Liver (tissue), 9 donors: ENCODE data around the gene EDEM2. TPM values are rescaled to one million over a fixed set of nuclear protein-coding genes. Genes with fewer than 3 reads are reported as not detected.

Source experiments
- DNase-seq: peaks from one replicate; pipeline ENCODE4 v3.0.0-alpha.2; 2017; ENCODE audit warnings: low spot score
- H3K27ac ChIP-seq, 2 donors: one replicate each; pipeline ENCODE4 v1.7.0; 2013; ENCODE audit warnings: inconsistent platforms in 2 of 2, low read length in 2 of 2, control low read depth in 1 of 2, low read depth in 1 of 2, mild to moderate bottlenecking in 1 of 2
- H3K27me3 ChIP-seq, 4 donors: one replicate each; pipeline versions ENCODE4 v1.6.1 to v1.7.0; 2013; ENCODE audit warnings: low read length in 3 of 4, inconsistent platforms in 1 of 4, mild to moderate bottlenecking in 1 of 4, moderate library complexity in 1 of 4; ENCODE audit not compliant: control insufficient read depth in 4 of 4, insufficient read depth in 4 of 4
- H3K36me3 ChIP-seq, 4 donors: one replicate each; pipeline versions ENCODE4 v1.6.1 to v1.7.0; 2013; ENCODE audit warnings: low read length in 3 of 4, mild to moderate bottlenecking in 3 of 4, low read depth in 1 of 4, moderate library complexity in 1 of 4; ENCODE audit not compliant: control insufficient read depth in 4 of 4, insufficient read depth in 3 of 4
- H3K4me1 ChIP-seq, 4 donors: one replicate each; pipeline versions ENCODE4 v1.6.1 to v1.7.0; 2013; ENCODE audit warnings: low read length in 3 of 4, mild to moderate bottlenecking in 3 of 4, moderate library complexity in 1 of 4; ENCODE audit not compliant: control insufficient read depth in 4 of 4, insufficient read depth in 4 of 4
- H3K4me3 ChIP-seq, 3 donors: one replicate each; pipeline versions ENCODE4 v1.6.1 to v1.7.0; 2013; ENCODE audit warnings: low read length in 3 of 3, control low read depth in 1 of 3, low read depth in 1 of 3, mild to moderate bottlenecking in 1 of 3
- H3K9ac ChIP-seq, 2 donors: one replicate each; pipeline ENCODE4 v1.7.0; 2013; ENCODE audit warnings: low read length in 2 of 2, mild to moderate bottlenecking in 2 of 2, moderate library complexity in 2 of 2, control low read depth in 1 of 2, low read depth in 1 of 2
- H3K9me3 ChIP-seq, 4 donors: one replicate each; pipeline versions ENCODE4 v1.6.1 to v1.7.0; 2013; ENCODE audit warnings: low read length in 3 of 4; ENCODE audit not compliant: control insufficient read depth in 4 of 4
- EGR1 ChIP-seq, 2 donors: IDR thresholded peaks; 2 replicates each; pipeline ENCODE4 v1.6.1; 2016 to 2018; ENCODE audit warnings: antibody characterized with exemption in 2 of 2, low read depth in 2 of 2
- FOXA1 ChIP-seq: IDR thresholded peaks from 2 replicates; pipeline ENCODE4 v1.6.1; 2016; ENCODE audit warnings: antibody characterized with exemption
- FOXA2 ChIP-seq: IDR thresholded peaks from 2 replicates; pipeline ENCODE4 v1.6.1; 2016; ENCODE audit warnings: antibody characterized with exemption
- GABPA ChIP-seq, 2 donors: IDR thresholded peaks in 1 of 2; conservative IDR thresholded peaks in 1 of 2; 2 replicates each; pipeline ENCODE4 v1.6.1; 2016; ENCODE audit warnings: antibody characterized with exemption in 2 of 2, mild to moderate bottlenecking in 1 of 2, moderate library complexity in 1 of 2
- HNF4A ChIP-seq, 2 donors: conservative IDR thresholded peaks; 2 replicates each; pipeline ENCODE4 v1.6.1; 2016; ENCODE audit warnings: antibody characterized with exemption in 2 of 2, mild to moderate bottlenecking in 2 of 2
- HNF4G ChIP-seq: IDR thresholded peaks from 2 replicates; pipeline ENCODE4 v1.6.1; 2016; ENCODE audit warnings: antibody characterized with exemption
- JUND ChIP-seq, 2 donors: IDR thresholded peaks; 2 replicates each; pipeline ENCODE4 v1.6.1; 2016; ENCODE audit warnings: antibody characterized with exemption in 2 of 2
- NR2F2 ChIP-seq: IDR thresholded peaks from 2 replicates; pipeline ENCODE4 v1.6.1; 2016; ENCODE audit warnings: antibody characterized with exemption
- RAD21 ChIP-seq, 2 donors: IDR thresholded peaks; 2 replicates each; pipeline ENCODE4 v1.6.1; 2016; ENCODE audit warnings: antibody characterized with exemption in 2 of 2, mild to moderate bottlenecking in 2 of 2
- RXRA ChIP-seq, 2 donors: IDR thresholded peaks; 2 replicates each; pipeline ENCODE4 v1.6.1; 2017 to 2018; ENCODE audit warnings: antibody characterized with exemption in 2 of 2, mild to moderate bottlenecking in 1 of 2
- SP1 ChIP-seq: IDR thresholded peaks from 2 replicates; pipeline ENCODE4 v1.6.1; 2018; ENCODE audit warnings: antibody characterized with exemption, mild to moderate bottlenecking
- TAF1 ChIP-seq: conservative IDR thresholded peaks from 2 replicates; pipeline ENCODE4 v1.6.1; 2016; ENCODE audit warnings: antibody characterized with exemption, mild to moderate bottlenecking
- YY1 ChIP-seq: IDR thresholded peaks from 2 replicates; pipeline ENCODE4 v1.6.1; 2016; ENCODE audit warnings: antibody characterized with exemption, mild to moderate bottlenecking
- WGBS: extraction: QIAGEN DNeasy Blood & Tissue Kit; methylation state at CpG from one replicate; pipeline ENCODE4 v1.1.7; 2013; 5-methylcytosine and 5-hydroxymethylcytosine counted together
- polyA plus RNA-seq, 2 donors: library from polyadenylated mRNA; stranded (reverse) in 1 of 2; unstranded in 1 of 2; fragments of 200-250 nt in 1 of 2; fragments of >200 nt in 1 of 2; fragmentation: Nextera tagmentation in 1 of 2; extraction: Ambion mirVana in 1 of 2; gene quantifications; one replicate each; pipeline versions ENCODE4 v1.2.1 to v1.2.3, GENCODE V29; 2013 to 2015
- total RNA-seq, 2 donors: library from RNA; depleted of rRNA; stranded (reverse); fragments of >200 nt; gene quantifications; one replicate each; pipeline ENCODE4 v1.2.3, GENCODE V29; 2014
- TF ChIP-seq, protein P1 (sequence below): IDR thresholded peaks from 2 replicates; pipeline ENCODE4 v1.6.1; 2016; ENCODE audit warnings: antibody characterized with exemption
- TF ChIP-seq, protein P2 (sequence below): fragments of 150-350 bp; IDR thresholded peaks from 2 replicates; pipeline ENCODE4 v1.5.1; 2017; ENCODE audit warnings: improper control_type of control experiment, low read depth, low read length; ENCODE audit not compliant: missing input control
- TF ChIP-seq, protein P3 (sequence below): IDR thresholded peaks from 2 replicates; pipeline ENCODE4 v1.6.1; 2016; ENCODE audit warnings: antibody characterized with exemption
- TF ChIP-seq, protein P4 (sequence below): IDR thresholded peaks from 2 replicates; pipeline ENCODE4 v1.6.1; 2016; ENCODE audit warnings: antibody characterized with exemption, mild to moderate bottlenecking
- TF ChIP-seq, protein P5 (sequence below): IDR thresholded peaks from 2 replicates; pipeline ENCODE4 v1.6.1; 2016; ENCODE audit warnings: antibody characterized with exemption
- donor health status: healthy.
- donor health status: healthy.
- donor health status: healthy.
- donor health status: healthy.
- donor health status: healthy.

The EDEM2 gene
- total and polyA plus RNA-seq, 4 donors, result 15.5 to 32.5 (median 22.2) TPM

DNA sequence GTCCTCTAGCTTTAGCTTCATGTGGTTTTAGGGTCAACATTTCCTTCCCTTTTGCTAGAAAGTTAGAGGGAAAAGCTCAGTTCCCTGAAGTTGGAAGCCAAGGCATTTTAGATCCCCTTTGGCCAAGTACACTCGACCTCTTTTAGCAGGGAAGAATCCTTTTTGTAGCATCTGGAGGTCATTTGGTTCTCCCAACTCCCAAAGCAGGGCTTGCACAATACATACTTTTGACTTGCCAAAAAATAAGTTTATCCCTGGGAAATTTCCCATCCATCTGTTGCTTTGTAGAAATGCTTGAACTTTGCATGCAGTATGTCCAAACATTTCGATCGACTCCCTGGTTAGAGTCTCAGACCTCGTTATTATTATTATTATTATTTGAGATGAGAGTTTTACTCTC is 4.6 kb upstream of the EDEM2 start:
- no peaks in the 10 kb centered on the region for H3K27me3 ChIP-seq
- H3K9ac ChIP-seq, result no peak overlapping the region
- H3K4me1 ChIP-seq, result peaks cover 2 to 10% (median 9%) of the 10 kb centered on the region in 4 donors
- H3K9me3 ChIP-seq, result no peaks in the 10 kb centered on the region
- no peak for DNase-seq
- H3K36me3 ChIP-seq, result no peaks in the 10 kb centered on the region
- TF ChIP-seq TAF1, result no peak
- TF ChIP-seq NR2F2, result peak; percentile 94
- TF ChIP-seq RAD21 (IDR thresholded peaks at IDR 0.05), result peak; percentile 20 to 27
- no peak for TF ChIP-seq FOXA1
- no peak for TF ChIP-seq JUND (IDR thresholded peaks at IDR 0.05)
- no peak for TF ChIP-seq YY1
- TF ChIP-seq, protein P1, sequence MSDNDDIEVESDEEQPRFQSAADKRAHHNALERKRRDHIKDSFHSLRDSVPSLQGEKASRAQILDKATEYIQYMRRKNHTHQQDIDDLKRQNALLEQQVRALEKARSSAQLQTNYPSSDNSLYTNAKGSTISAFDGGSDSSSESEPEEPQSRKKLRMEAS, result no peak
- peak; percentile 55 to 58 for TF ChIP-seq RXRA (IDR thresholded peaks at IDR 0.05)
- TF ChIP-seq HNF4G, result no peak
- TF ChIP-seq HNF4A (conservative IDR thresholded peaks at IDR 0.05), result peak; percentile 35 to 45
- TF ChIP-seq GABPA (IDR thresholded peaks at IDR 0.05 in 1 of 2, conservative IDR thresholded peaks at IDR 0.05 in 1 of 2), result peak in 1 of 2 donors; percentile 15
- no peak for TF ChIP-seq FOXA2
- TF ChIP-seq, protein P2, sequence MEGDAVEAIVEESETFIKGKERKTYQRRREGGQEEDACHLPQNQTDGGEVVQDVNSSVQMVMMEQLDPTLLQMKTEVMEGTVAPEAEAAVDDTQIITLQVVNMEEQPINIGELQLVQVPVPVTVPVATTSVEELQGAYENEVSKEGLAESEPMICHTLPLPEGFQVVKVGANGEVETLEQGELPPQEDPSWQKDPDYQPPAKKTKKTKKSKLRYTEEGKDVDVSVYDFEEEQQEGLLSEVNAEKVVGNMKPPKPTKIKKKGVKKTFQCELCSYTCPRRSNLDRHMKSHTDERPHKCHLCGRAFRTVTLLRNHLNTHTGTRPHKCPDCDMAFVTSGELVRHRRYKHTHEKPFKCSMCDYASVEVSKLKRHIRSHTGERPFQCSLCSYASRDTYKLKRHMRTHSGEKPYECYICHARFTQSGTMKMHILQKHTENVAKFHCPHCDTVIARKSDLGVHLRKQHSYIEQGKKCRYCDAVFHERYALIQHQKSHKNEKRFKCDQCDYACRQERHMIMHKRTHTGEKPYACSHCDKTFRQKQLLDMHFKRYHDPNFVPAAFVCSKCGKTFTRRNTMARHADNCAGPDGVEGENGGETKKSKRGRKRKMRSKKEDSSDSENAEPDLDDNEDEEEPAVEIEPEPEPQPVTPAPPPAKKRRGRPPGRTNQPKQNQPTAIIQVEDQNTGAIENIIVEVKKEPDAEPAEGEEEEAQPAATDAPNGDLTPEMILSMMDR, result no peak
- TF ChIP-seq, protein P3, sequence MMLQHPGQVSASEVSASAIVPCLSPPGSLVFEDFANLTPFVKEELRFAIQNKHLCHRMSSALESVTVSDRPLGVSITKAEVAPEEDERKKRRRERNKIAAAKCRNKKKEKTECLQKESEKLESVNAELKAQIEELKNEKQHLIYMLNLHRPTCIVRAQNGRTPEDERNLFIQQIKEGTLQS, result no peak
- TF ChIP-seq, protein P4, sequence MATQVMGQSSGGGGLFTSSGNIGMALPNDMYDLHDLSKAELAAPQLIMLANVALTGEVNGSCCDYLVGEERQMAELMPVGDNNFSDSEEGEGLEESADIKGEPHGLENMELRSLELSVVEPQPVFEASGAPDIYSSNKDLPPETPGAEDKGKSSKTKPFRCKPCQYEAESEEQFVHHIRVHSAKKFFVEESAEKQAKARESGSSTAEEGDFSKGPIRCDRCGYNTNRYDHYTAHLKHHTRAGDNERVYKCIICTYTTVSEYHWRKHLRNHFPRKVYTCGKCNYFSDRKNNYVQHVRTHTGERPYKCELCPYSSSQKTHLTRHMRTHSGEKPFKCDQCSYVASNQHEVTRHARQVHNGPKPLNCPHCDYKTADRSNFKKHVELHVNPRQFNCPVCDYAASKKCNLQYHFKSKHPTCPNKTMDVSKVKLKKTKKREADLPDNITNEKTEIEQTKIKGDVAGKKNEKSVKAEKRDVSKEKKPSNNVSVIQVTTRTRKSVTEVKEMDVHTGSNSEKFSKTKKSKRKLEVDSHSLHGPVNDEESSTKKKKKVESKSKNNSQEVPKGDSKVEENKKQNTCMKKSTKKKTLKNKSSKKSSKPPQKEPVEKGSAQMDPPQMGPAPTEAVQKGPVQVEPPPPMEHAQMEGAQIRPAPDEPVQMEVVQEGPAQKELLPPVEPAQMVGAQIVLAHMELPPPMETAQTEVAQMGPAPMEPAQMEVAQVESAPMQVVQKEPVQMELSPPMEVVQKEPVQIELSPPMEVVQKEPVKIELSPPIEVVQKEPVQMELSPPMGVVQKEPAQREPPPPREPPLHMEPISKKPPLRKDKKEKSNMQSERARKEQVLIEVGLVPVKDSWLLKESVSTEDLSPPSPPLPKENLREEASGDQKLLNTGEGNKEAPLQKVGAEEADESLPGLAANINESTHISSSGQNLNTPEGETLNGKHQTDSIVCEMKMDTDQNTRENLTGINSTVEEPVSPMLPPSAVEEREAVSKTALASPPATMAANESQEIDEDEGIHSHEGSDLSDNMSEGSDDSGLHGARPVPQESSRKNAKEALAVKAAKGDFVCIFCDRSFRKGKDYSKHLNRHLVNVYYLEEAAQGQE, result no peak
- TF ChIP-seq, protein P5, sequence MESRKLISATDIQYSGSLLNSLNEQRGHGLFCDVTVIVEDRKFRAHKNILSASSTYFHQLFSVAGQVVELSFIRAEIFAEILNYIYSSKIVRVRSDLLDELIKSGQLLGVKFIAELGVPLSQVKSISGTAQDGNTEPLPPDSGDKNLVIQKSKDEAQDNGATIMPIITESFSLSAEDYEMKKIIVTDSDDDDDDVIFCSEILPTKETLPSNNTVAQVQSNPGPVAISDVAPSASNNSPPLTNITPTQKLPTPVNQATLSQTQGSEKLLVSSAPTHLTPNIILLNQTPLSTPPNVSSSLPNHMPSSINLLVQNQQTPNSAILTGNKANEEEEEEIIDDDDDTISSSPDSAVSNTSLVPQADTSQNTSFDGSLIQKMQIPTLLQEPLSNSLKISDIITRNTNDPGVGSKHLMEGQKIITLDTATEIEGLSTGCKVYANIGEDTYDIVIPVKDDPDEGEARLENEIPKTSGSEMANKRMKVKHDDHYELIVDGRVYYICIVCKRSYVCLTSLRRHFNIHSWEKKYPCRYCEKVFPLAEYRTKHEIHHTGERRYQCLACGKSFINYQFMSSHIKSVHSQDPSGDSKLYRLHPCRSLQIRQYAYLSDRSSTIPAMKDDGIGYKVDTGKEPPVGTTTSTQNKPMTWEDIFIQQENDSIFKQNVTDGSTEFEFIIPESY, result no peak
- TF ChIP-seq EGR1 (IDR thresholded peaks at IDR 0.05; ENCODE audit: low read depth in 2 of 2), result no peak
- TF ChIP-seq SP1, result peak; percentile 47
- peak overlapping the region in 1 of 2 donors; percentile 25 for H3K27ac ChIP-seq
- WGBS, result 37% methylated on average over 4 of the region's 4 CpGs
- H3K4me3 ChIP-seq, result no peak overlapping the region
